A549 (cell line): ENCODE measurements around the gene CLECL1.

Experiments
- CTCF ChIP-seq: fragments of >200 bp; sonication (Bioruptor Twin); formaldehyde crosslinking; IDR thresholded peaks from 3 replicates; pipeline ENCODE4 v1.5.1; 2016
- ESRRA ChIP-seq: fragments of 150-350 bp; IDR thresholded peaks from 2 replicates; pipeline ENCODE4 v1.6.1; 2014; ENCODE audit warnings: mild to moderate bottlenecking, low read length, borderline replicate concordance
- MAZ ChIP-seq: fragments of 150-350 bp; IDR thresholded peaks from 2 replicates; pipeline ENCODE4 v1.6.1; 2014; ENCODE audit warnings: antibody characterized with exemption, low read depth, low read length, borderline replicate concordance
- RFX5 ChIP-seq: fragments of 450-650 bp; IDR thresholded peaks from 2 replicates; pipeline ENCODE4 v1.7.1; 2014; ENCODE audit warnings: antibody characterized with exemption, mild to moderate bottlenecking, moderate library complexity

- TF ChIP-seq ESRRA (no peak), CTCF (peak; percentile 82), MAZ (no peak), RFX5 (no peak)
Measured at GRCh38 chr12:9707864-9708808, 24.8 kb downstream of the CLECL1 start.
